Testis (tissue), 3 donors: ENCODE data around the gene SHTN1. TPM values are rescaled to one million over a fixed set of nuclear protein-coding genes. Genes with fewer than 3 reads are reported as not detected.

Source experiments
- DNase-seq: peaks from one replicate; pipeline ENCODE4 v3.0.0-alpha.2; 2019
- H3K27ac ChIP-seq, 2 donors: fragments of 200-600 bp; sonication (generic); one replicate each; pipeline ENCODE4 v1.5.1; 2019
- H3K27me3 ChIP-seq: fragments of 200-600 bp; sonication (generic); one replicate; pipeline ENCODE4 v1.5.1; 2019
- H3K36me3 ChIP-seq: fragments of 200-600 bp; sonication (generic); one replicate; pipeline ENCODE4 v1.5.1; 2017; ENCODE audit warnings: low read depth; ENCODE audit errors: missing control alignments
- H3K4me1 ChIP-seq: fragments of 200-600 bp; sonication (generic); one replicate; pipeline ENCODE4 v1.5.1; 2019
- H3K4me3 ChIP-seq, 2 donors: fragments of 200-600 bp; sonication (generic); one replicate each; pipeline ENCODE4 v1.5.1; 2017 to 2019
- H3K9me3 ChIP-seq: fragments of 200-600 bp; sonication (generic); one replicate; pipeline ENCODE4 v1.5.1; 2017
- CTCF ChIP-seq, 3 experiments: fragments of 450-650 bp in 2 of 3; fragments of 200-600 bp in 1 of 3; sonication (generic) in 1 of 3; IDR thresholded peaks; one replicate each; pipeline ENCODE4 v1.5.1; 2016 to 2019; ENCODE audit warnings: antibody characterized with exemption in 3 of 3, mild to moderate bottlenecking in 2 of 3, moderate library complexity in 1 of 3
- POLR2A ChIP-seq: fragments of 450-650 bp; IDR thresholded peaks from one replicate; pipeline ENCODE4 v1.6.1; 2017; ENCODE audit warnings: antibody characterized with exemption, mild to moderate bottlenecking, moderate library complexity
- WGBS, 2 donors: methylation state at CpG; one replicate each; pipeline ENCODE4 v1.1.5; 2018; 5-methylcytosine and 5-hydroxymethylcytosine counted together
- intact Hi-C: fragments of 100-400 bp; cut with DNase I; formaldehyde crosslinking; loops from one replicate; pipeline ENCODE4 v1.15.1; 2023; ENCODE audit warnings: low total_unique reads
- polyA plus RNA-seq: library from polyadenylated mRNA; stranded (reverse); fragments of 350-450 nt; fragmentation: Illumina TruSeq; extraction: RNeasy Lipid Tissue Mini Kit (QIAGEN cat#74804); gene quantifications from one replicate; pipeline ENCODE4 v1.2.3, GENCODE V29; 2014; ENCODE audit warnings: low read depth, low replicate concordance; ENCODE audit not compliant: insufficient read depth
- total RNA-seq, 2 donors: library from RNA; depleted of rRNA; stranded (reverse); fragments of >200 nt; gene quantifications; one replicate each; pipeline ENCODE4 v1.2.3, GENCODE V29; 2016

The SHTN1 gene
- total and polyA plus RNA-seq, 3 donors from 2014 or later, result 21.9 to 77.3 (median 71.0) TPM

DNA sequence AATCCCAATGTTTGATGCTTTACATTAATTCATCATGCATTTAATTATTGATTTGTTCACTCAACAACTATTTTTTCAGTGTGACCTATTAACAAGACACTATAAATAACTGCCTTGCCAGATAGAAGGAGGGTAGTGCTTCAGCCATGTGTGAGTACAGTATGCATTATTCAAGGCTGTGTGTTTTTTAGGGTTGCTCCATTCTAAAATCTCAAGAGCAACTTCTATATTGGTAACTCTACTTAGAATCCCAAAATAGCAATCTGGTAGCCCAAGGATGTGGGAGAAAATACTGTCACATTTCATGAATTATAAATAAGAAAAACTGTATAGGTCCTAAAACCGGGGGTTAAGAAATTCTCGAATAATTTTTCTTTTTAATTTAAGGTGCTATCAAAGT, 85.8 kb downstream of the SHTN1 start:
- H3K9me3 ChIP-seq, result no peaks in the 10 kb centered on the region
- H3K27ac ChIP-seq, result no peak overlapping the region
- no peaks in the 10 kb centered on the region for H3K4me1 ChIP-seq
- DNase-seq, result no peak
- TF ChIP-seq CTCF (IDR thresholded peaks at IDR 0.05), result no peak
- TF ChIP-seq POLR2A, result no peak
- H3K36me3 ChIP-seq, result no peaks in the 10 kb centered on the region
- no peaks in the 10 kb centered on the region for H3K27me3 ChIP-seq
- no peak overlapping the region for H3K4me3 ChIP-seq
- intact Hi-C loops, result no loop called here
- 86 to 92% methylated on average over 2 of the region's 2 CpGs for WGBS, 2 donors

- Histone ChIP-seq H3K27me3 (no peaks in the 10 kb centered on the region), H3K36me3 (no peaks in the 10 kb centered on the region), H3K9me3 (no peaks in the 10 kb centered on the region), H3K4me3 (no peak overlapping the region), H3K27ac (no peak overlapping the region), H3K4me1 (no peaks in the 10 kb centered on the region)
- DNase-seq, result no peak
- intact Hi-C loops, result no loop called here
- no peak for TF ChIP-seq CTCF (IDR thresholded peaks at IDR 0.05)
- TF ChIP-seq POLR2A, result no peak
- 97 to 98% methylated on average over 2 of the region's 2 CpGs for WGBS, 2 donors
Measured at GRCh38 chr10:116918583-116918982, 86.4 kb downstream of the SHTN1 start.

DNA sequence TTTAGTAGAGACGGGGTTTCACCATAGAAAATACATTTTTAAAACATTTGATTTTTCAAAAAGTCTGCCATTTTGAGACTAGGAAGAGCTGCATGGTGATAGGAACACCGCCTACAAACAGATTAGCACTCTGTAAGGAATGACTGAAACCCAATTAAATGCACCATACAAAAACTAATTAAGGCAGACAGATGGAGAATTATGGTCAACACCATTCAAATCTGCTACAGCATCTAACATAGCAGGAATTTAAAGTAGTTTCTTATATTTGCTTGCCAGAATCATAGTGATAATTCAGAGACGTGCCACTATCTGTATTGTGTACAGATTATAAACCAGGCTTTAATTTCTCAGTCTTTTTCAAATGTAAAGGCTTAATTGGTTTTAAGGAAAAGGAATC, 87.5 kb downstream of the SHTN1 start:
- Histone ChIP-seq H3K9me3 (no peaks in the 10 kb centered on the region), H3K27me3 (no peaks in the 10 kb centered on the region), H3K27ac (no peak overlapping the region), H3K4me1 (no peaks in the 10 kb centered on the region), H3K4me3 (no peak overlapping the region), H3K36me3 (no peaks in the 10 kb centered on the region)
- TF ChIP-seq CTCF (IDR thresholded peaks at IDR 0.05), result no peak
- TF ChIP-seq POLR2A, result no peak
- intact Hi-C loops, result no loop called here
- DNase-seq, result no peak
- WGBS, 2 donors, result 80 to 90% methylated on average over 3 of the region's 3 CpGs

DNA sequence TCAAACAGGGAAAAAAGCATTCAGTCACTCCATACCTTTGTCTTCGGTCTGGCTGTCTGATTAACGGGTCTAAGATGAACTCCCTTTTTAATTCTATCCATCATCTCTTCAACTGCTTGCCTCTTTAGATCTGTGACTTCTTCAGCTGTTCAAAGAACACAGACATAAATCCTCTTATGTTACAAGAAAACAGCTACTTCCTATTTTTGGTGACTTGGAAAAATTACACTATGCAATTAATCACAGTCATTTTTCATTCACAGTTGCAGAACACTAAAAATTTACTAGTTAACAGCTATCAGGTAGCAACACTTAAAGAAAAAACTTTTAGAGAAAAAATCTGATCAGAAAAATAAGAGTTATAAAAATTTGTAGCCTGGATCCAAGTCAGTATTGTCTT, 89.6 kb downstream of the SHTN1 start:
- no peaks in the 10 kb centered on the region for H3K4me1 ChIP-seq
- H3K27ac ChIP-seq, result no peak overlapping the region
- no peaks in the 10 kb centered on the region for H3K9me3 ChIP-seq
- WGBS, 2 donors, result 61 to 71% methylated on average over 2 of the region's 2 CpGs
- H3K4me3 ChIP-seq, result no peak overlapping the region
- no peak for DNase-seq
- H3K27me3 ChIP-seq, result no peaks in the 10 kb centered on the region
- TF ChIP-seq CTCF (IDR thresholded peaks at IDR 0.05) (no peak), POLR2A (no peak)
- intact Hi-C loops, result no loop called here
- H3K36me3 ChIP-seq, result no peaks in the 10 kb centered on the region

GRCh38 chr10:116913695-116914094, 91.3 kb downstream of the SHTN1 start:
- intact Hi-C loops, result no loop called here

More at GRCh38 chr10:116913695-116914094, 91.3 kb downstream of the SHTN1 start:
- Histone ChIP-seq H3K27ac (no peak overlapping the region), H3K4me3 (no peak overlapping the region), H3K9me3 (no peaks in the 10 kb centered on the region), H3K36me3 (no peaks in the 10 kb centered on the region), H3K27me3 (no peaks in the 10 kb centered on the region), H3K4me1 (no peaks in the 10 kb centered on the region)
- 92 to 95% methylated on average over 1 of the region's 1 CpG for WGBS, 2 donors
- no peak for DNase-seq
- no peak for TF ChIP-seq POLR2A
- no peak for TF ChIP-seq CTCF (IDR thresholded peaks at IDR 0.05)
